GM13976 (cell line): ENCODE measurements around the gene E4F1.

Experiments used
- DNase-seq: peaks from one replicate; pipeline ENCODE4 v3.0.0; 2012; ENCODE audit warnings: low spot score
- CTCF ChIP-seq: IDR thresholded peaks from 2 replicates; pipeline ENCODE4 v1.5.1; 2012; ENCODE audit warnings: borderline replicate concordance, mild to moderate bottlenecking; ENCODE audit not compliant: insufficient read depth; ENCODE audit errors: extremely low read depth, missing control alignments, control extremely low read depth
- in situ Hi-C: fragments of 300-500 bp; cut with MboI; formaldehyde crosslinking; loops from one replicate; pipeline ENCODE4 v1.12.0; 2022; ENCODE audit warnings: low sequenced_read_pairs, mixed read lengths, inconsistent platforms; ENCODE audit not compliant: unreplicated experiment

The E4F1 gene

GRCh38 chr16:2270070-2270462 is 46.7 kb downstream of the E4F1 start:
- in situ Hi-C loops: no loop called here
- no peak for DNase-seq
- TF ChIP-seq CTCF: no peak

GRCh38 chr16:2270588-2271470 is 47.4 kb downstream of the E4F1 start:
- in situ Hi-C loops: no loop called here
- DNase-seq: no peak
- TF ChIP-seq CTCF: no peak

- TF ChIP-seq CTCF: no peak
- in situ Hi-C loops: no loop called here
- no peak for DNase-seq
Observed at GRCh38 chr16:2271848-2272461, 48.6 kb downstream of the E4F1 start.

GRCh38 chr16:2273484-2273883 is 50.1 kb downstream of the E4F1 start:
- no peak for DNase-seq
- in situ Hi-C loops: no loop called here
- no peak for TF ChIP-seq CTCF

- in situ Hi-C loops: no loop called here
- no peak for TF ChIP-seq CTCF
- DNase-seq: no peak
Observed at GRCh38 chr16:2273931-2274330, 50.5 kb downstream of the E4F1 start.

GRCh38 chr16:2275476-2276367 is 52.3 kb downstream of the E4F1 start:
- no peak for DNase-seq
- TF ChIP-seq CTCF: no peak
- in situ Hi-C loops: no loop called here
